Left lung (tissue), 10 donors: Measurements from ENCODE around the gene PKDCC. TPM values are rescaled to one million over a fixed set of nuclear protein-coding genes. Genes with fewer than 3 reads are reported as not detected.

ENCODE experiments used
- ATAC-seq: fragments of 200-7000 bp; cut with Tn5 transposase; one replicate; pipeline ENCODE4 v1.9.1; 2020; ENCODE audit warnings: moderate library complexity
- DNase-seq, 4 donors: peaks; one replicate each; pipeline ENCODE4 v3.0.0-alpha.2; 2013 to 2020
- H3K27ac ChIP-seq, 2 donors: fragments of 200-600 bp; sonication (generic) in 1 of 2; one replicate each; pipeline versions ENCODE4 v1.5.0 to v1.8.0; 2020 to 2021
- H3K27me3 ChIP-seq, 2 donors: fragments of 200-600 bp; sonication (generic) in 1 of 2; one replicate each; pipeline versions ENCODE4 v1.5.0 to v1.8.0; 2020 to 2021
- H3K36me3 ChIP-seq, 2 donors: fragments of 200-600 bp; sonication (generic) in 1 of 2; one replicate each; pipeline versions ENCODE4 v1.5.0 to v1.8.0; 2020 to 2021
- H3K4me1 ChIP-seq, 2 donors: fragments of 200-600 bp; one replicate each; pipeline ENCODE4 v1.8.0; 2021
- H3K4me3 ChIP-seq, 2 donors: fragments of 200-600 bp; sonication (generic) in 1 of 2; one replicate each; pipeline versions ENCODE4 v1.5.0 to v1.8.0; 2020 to 2021; ENCODE audit warnings: mild to moderate bottlenecking in 1 of 2
- H3K9me3 ChIP-seq, 2 donors: fragments of 200-600 bp; sonication (generic) in 1 of 2; one replicate each; pipeline versions ENCODE4 v1.5.0 to v1.8.0; 2020 to 2021
- intact Hi-C, 2 donors: fragments of 100-400 bp; cut with DNase I; formaldehyde crosslinking; loops; one replicate each; pipeline versions ENCODE4 v1.11.2 to v1.14.2; 2022
- polyA plus RNA-seq, 6 donors: library from polyadenylated mRNA; unstranded; fragments of 120-200 nt; gene quantifications; one replicate each; pipeline ENCODE4 v1.2.1, GENCODE V29; 2013; ENCODE audit not compliant: insufficient read length in 6 of 6
- total RNA-seq, 2 donors: library from RNA; stranded (reverse); fragmentation: NEBNext Ultra II Directional; extraction: Animal tissue kit (Norgen Biotek cat#: 25700); gene quantifications; one replicate each; pipeline ENCODE4 v1.2.1, GENCODE V29; 2021
- TF ChIP-seq, protein P1 (sequence below), 2 donors: fragments of 200-600 bp; sonication (generic) in 1 of 2; IDR thresholded peaks; one replicate each; pipeline versions ENCODE4 v1.5.0 to v1.8.0; 2021; ENCODE audit warnings: antibody characterized with exemption in 2 of 2
- donor health status: DM: no; HTN: yes; CAD: no.
- donor health status: DM: no; HTN: no; CAD: no.

PKDCC gene
- total and polyA plus RNA-seq, 8 donors: 63.1 to 224 (median 129) TPM

DNA sequence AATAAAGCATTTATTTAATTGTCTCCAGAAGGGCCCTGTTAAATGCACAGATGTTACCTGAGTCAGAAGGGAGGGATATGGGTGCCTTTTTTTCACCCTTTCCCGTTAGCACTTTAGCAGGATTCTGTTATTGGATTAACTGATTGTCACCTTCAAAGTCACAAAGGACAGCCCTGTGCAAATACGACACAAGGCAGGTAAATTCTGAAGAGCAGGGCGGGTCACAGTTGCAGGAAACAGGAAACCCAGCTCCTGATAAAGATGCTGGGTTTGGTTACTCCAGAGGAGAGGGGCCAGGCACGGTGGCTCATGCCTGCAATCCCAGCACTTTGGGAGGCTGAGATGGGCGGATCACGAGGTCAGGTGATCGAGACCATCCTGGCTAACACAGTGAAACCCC lies 11.4 kb upstream of the PKDCC start:
- H3K9me3 ChIP-seq: no peaks in the 10 kb centered on the region
- no peak overlapping the region for H3K4me3 ChIP-seq
- TF ChIP-seq, protein P1, sequence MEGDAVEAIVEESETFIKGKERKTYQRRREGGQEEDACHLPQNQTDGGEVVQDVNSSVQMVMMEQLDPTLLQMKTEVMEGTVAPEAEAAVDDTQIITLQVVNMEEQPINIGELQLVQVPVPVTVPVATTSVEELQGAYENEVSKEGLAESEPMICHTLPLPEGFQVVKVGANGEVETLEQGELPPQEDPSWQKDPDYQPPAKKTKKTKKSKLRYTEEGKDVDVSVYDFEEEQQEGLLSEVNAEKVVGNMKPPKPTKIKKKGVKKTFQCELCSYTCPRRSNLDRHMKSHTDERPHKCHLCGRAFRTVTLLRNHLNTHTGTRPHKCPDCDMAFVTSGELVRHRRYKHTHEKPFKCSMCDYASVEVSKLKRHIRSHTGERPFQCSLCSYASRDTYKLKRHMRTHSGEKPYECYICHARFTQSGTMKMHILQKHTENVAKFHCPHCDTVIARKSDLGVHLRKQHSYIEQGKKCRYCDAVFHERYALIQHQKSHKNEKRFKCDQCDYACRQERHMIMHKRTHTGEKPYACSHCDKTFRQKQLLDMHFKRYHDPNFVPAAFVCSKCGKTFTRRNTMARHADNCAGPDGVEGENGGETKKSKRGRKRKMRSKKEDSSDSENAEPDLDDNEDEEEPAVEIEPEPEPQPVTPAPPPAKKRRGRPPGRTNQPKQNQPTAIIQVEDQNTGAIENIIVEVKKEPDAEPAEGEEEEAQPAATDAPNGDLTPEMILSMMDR (IDR thresholded peaks at IDR 0.05): no peak
- no peaks in the 10 kb centered on the region for H3K27me3 ChIP-seq
- no peak overlapping the region for H3K27ac ChIP-seq
- H3K36me3 ChIP-seq: no peaks in the 10 kb centered on the region
- no peak for DNase-seq
- ATAC-seq: no peak
- no peaks in the 10 kb centered on the region for H3K4me1 ChIP-seq
- intact Hi-C loops: no loop called here

DNA sequence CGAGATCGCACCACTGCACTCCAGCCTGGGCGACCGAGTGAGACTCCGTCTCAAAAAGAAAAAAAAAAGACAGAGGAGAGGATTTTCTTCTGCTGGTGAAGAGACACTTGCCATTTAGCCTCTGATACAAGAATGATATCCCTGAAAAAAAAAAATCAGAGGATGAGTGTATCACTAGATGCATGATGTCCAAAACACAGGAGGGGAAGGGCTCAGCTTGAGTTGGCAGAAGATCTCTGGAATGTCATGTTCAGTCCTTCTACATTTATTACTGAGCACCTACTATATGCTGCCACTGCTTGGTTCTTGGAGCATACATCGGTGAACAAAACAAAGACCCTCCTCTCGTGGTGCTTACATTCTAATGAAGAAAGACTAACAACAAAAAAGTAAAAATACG lies 10.9 kb upstream of the PKDCC start:
- DNase-seq (no peak), ATAC-seq (no peak)
- no peak overlapping the region for H3K4me3 ChIP-seq
- H3K36me3 ChIP-seq: no peaks in the 10 kb centered on the region
- no peaks in the 10 kb centered on the region for H3K9me3 ChIP-seq
- TF ChIP-seq, protein P1 (IDR thresholded peaks at IDR 0.05): no peak
- H3K27ac ChIP-seq: no peak overlapping the region
- intact Hi-C loops: no loop called here
- H3K27me3 ChIP-seq: no peaks in the 10 kb centered on the region
- no peaks in the 10 kb centered on the region for H3K4me1 ChIP-seq

DNA sequence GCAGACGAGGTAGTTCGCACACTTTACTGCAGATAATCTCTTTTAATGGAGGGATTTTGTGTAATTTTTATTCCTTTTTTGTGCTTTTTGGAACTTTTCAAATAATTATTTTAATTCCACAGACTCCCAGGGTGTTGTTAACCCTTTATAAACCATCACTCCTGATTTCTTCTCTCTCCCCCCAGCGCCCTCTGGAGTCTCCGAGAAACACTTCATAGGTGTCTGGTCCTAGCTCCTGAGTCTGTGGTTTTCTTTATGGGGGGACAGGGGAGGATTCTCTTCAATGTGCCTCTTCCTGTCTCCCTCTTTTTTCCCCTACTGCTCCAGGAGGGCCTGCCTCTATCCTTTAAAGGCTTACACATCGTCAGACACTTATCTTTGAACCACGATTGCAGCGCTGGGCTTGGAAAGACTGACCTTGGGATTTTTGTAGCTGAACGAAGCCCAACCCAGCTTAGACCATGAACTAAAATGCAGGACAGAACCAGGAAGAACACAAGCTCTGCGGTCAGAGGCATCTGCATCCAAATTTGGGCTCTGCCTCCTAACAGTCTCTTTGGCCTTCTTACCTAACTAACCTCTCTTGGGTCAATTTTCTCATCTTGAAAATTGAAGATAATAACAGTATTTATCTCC lies 7.1 kb upstream of the PKDCC start:
- ATAC-seq (no peak), DNase-seq (no peak)
- no peaks in the 10 kb centered on the region for H3K36me3 ChIP-seq
- H3K9me3 ChIP-seq: no peaks in the 10 kb centered on the region
- peaks cover 0 to 24% of the 10 kb centered on the region in 2 donors for H3K27me3 ChIP-seq
- no peaks in the 10 kb centered on the region for H3K4me1 ChIP-seq
- TF ChIP-seq, protein P1 (IDR thresholded peaks at IDR 0.05): no peak
- H3K27ac ChIP-seq: no peak overlapping the region
- H3K4me3 ChIP-seq: no peak overlapping the region
- intact Hi-C loops: no loop called here

DNA sequence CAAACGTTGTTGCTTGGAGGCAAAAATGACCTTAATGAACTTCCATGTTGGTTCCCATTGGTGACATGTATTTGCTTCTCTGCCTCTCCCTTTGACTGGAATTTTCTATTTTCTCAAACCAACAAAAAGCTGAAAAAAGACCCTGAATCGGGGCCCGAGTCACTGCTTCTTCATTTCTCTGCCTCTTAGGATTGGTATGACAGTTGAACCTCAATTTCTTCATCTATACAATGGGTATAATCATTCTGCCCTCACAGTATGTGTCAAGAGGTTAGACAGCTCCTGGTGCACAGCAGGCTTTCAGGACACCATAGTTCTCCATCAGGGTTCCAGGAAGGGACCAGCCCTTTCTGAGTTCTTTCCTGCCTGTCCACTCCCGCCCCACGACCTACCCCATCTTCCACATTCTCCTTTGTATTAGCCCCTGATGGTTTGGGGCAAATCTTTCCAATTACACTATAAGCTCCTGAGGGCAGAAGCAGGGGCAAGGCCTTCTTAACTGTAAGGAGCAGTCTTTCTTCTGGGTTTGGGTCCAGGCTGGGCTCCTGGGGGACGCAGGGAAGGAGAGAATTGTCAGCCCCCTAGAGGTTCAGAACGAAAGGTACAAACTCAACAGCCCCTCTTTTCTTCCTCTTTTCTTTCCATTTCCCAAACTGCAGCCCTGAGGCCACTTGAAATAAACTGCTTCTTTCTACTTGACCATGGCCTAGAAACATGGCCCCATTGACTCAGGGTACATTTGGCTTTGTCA lies 6.3 kb upstream of the PKDCC start:
- no peaks in the 10 kb centered on the region for H3K4me1 ChIP-seq
- intact Hi-C loops: no loop called here
- no peaks in the 10 kb centered on the region for H3K9me3 ChIP-seq
- TF ChIP-seq, protein P1 (IDR thresholded peaks at IDR 0.05): no peak
- no peak overlapping the region for H3K27ac ChIP-seq
- peaks cover 0 to 32% of the 10 kb centered on the region in 2 donors for H3K27me3 ChIP-seq
- no peak overlapping the region for H3K4me3 ChIP-seq
- DNase-seq (no peak), ATAC-seq (no peak)
- H3K36me3 ChIP-seq: no peaks in the 10 kb centered on the region

DNA sequence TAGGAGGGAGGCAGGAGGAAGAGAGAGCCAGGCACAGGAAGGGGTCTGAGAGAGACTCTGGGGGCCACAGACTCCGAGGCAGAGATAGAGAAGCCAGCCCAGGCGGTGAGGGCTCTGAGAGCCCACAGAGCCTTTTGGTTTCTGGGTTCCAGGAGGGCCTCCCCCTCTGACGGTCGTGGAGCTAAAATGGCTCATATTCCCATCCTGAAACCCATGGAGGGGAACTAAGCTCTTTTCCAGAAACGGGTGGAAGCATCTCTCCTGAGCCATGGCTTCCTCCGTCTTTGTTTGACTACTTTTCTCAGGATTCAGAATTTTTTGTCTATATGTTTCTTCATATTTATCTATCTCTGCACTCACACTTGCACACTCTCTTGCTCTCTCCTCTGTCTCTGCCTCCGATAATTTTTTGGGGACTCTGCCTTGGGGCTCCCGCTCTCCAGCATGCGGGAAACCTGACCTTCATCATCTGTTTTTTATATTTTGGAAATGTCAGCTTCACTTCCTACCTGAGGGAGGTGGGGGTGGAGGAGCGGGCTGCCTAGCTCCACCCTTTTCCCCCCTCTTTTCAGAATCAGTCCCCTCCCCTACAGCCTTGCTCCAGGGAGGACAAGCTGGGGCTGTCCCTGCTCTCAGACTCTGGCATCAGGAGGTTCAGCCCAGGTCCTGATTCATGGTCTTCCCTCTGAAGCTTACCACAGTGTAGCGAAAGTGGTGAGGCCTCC lies 5.0 kb upstream of the PKDCC start:
- intact Hi-C loops: no loop called here
- Histone ChIP-seq H3K9me3 (no peaks in the 10 kb centered on the region), H3K4me1 (peaks cover 5 to 9% of the 10 kb centered on the region in 2 donors), H3K27me3 (peaks cover 0 to 44% of the 10 kb centered on the region in 2 donors), H3K36me3 (no peaks in the 10 kb centered on the region), H3K27ac (no peak overlapping the region), H3K4me3 (no peak overlapping the region)
- ATAC-seq (no peak), DNase-seq (no peak)
- TF ChIP-seq, protein P1 (IDR thresholded peaks at IDR 0.05): no peak
